Activated naive CD4-positive, alpha-beta T cell treated with anti-CD3 and anti-CD28 coated beads for 36 hours (primary cell): ENCODE results near the gene CLSTN2. TPM values are rescaled to one million over a fixed set of nuclear protein-coding genes. Genes with fewer than 3 reads are reported as not detected.

Experiments used
- CTCF ChIA-PET: fragments of 350-600 bp; sonication (Branson Sonifier 250); formaldehyde crosslinking; loops from one replicate; lab custom pipeline; 2021; ENCODE audit warnings: antibody characterized with exemption; lab: Charles Lee
- DNase-seq: peaks from one replicate; pipeline ENCODE4 v3.0.0-alpha.2; 2020
- H3K27ac Mint-ChIP-seq: one replicate; pipeline ENCODE4 v1.8.0; 2021; ENCODE audit warnings: mild to moderate bottlenecking, mixed read lengths
- H3K27me3 Mint-ChIP-seq: one replicate; pipeline ENCODE4 v1.8.0; 2021; ENCODE audit warnings: low read depth, mixed read lengths
- H3K36me3 Mint-ChIP-seq: one replicate; pipeline ENCODE4 v1.8.0; 2021; ENCODE audit warnings: low read depth, mixed read lengths
- H3K4me1 Mint-ChIP-seq: one replicate; pipeline ENCODE4 v1.8.0; 2021; ENCODE audit warnings: low read depth, mixed read lengths
- H3K4me3 Mint-ChIP-seq: one replicate; pipeline ENCODE4 v1.8.0; 2021; ENCODE audit warnings: mild to moderate bottlenecking, moderate library complexity, mixed read lengths
- H3K9me3 Mint-ChIP-seq: one replicate; pipeline ENCODE4 v1.8.0; 2021; ENCODE audit warnings: mixed read lengths
- intact Hi-C: fragments of 100-400 bp; cut with micrococcal nuclease; formaldehyde crosslinking; loops from one replicate; pipeline ENCODE4 v1.15.1; 2023
- total RNA-seq, 2 experiments: library from RNA; stranded (reverse); gene quantifications; one replicate each; pipeline ENCODE4 v1.2.3, GENCODE V29; 2021

CLSTN2 gene
- total RNA-seq, 2 experiments from 2014 or later: not detected

- Mint-ChIP-seq H3K9me3 (peaks cover 4% of the 10 kb centered on the region), H3K27ac (no peak overlapping the region)
- CTCF ChIA-PET: no interaction called here
Observed at GRCh38 chr3:139945942-139946341, 11.0 kb downstream of the CLSTN2 start.

GRCh38 chr3:139948467-139948866 lies 13.5 kb downstream of the CLSTN2 start:
- intact Hi-C loops: no loop called here
- H3K4me3 Mint-ChIP-seq: no peak overlapping the region
- no peak for DNase-seq
- peaks cover 4% of the 10 kb centered on the region for H3K9me3 Mint-ChIP-seq
- no peak overlapping the region for H3K27ac Mint-ChIP-seq
- peaks cover 2% of the 10 kb centered on the region for H3K4me1 Mint-ChIP-seq
- no peaks in the 10 kb centered on the region for H3K36me3 Mint-ChIP-seq
- CTCF ChIA-PET: interaction anchor here (1.2 kb wide), 1 partner anchor 11 kb away, joined by 3 read pairs; no protein-coding TSS in a partner anchor
- H3K27me3 Mint-ChIP-seq: no peaks in the 10 kb centered on the region

More at GRCh38 chr3:139945942-139946341, 11.0 kb downstream of the CLSTN2 start:
- Mint-ChIP-seq H3K4me3 (no peak overlapping the region), H3K36me3 (no peaks in the 10 kb centered on the region), H3K4me1 (peaks cover 2% of the 10 kb centered on the region), H3K27me3 (no peaks in the 10 kb centered on the region)
- intact Hi-C loops: no loop called here
- DNase-seq: no peak

DNA sequence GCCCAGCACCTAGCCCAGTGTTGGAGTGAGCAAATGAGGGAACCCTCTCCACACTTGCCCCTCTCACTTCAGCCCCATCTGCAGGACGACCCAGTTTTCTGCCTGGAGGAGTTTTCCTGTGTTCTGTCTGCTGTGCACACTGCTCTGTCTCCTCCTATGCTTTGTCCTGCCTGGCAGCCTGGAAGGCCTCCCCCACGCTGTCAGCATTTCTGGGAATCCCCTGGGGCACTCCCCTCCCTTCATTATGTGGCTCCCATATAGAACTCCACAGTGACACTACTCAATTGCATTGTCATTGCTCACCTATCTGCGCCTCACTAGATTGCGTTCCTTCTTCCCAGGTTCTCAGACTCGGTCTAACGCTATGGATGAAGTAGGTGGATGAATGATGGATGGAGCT lies 13.9 kb downstream of the CLSTN2 start:
- peaks cover 2% of the 10 kb centered on the region for H3K4me1 Mint-ChIP-seq
- peaks cover 4% of the 10 kb centered on the region for H3K9me3 Mint-ChIP-seq
- H3K27me3 Mint-ChIP-seq: no peaks in the 10 kb centered on the region
- H3K27ac Mint-ChIP-seq: no peak overlapping the region
- H3K36me3 Mint-ChIP-seq: no peaks in the 10 kb centered on the region
- intact Hi-C loops: no loop called here
- CTCF ChIA-PET: interaction anchor here (1.2 kb wide), 1 partner anchor 11 kb away, joined by 3 read pairs; no protein-coding TSS in a partner anchor
- DNase-seq: no peak
- H3K4me3 Mint-ChIP-seq: no peak overlapping the region

DNA sequence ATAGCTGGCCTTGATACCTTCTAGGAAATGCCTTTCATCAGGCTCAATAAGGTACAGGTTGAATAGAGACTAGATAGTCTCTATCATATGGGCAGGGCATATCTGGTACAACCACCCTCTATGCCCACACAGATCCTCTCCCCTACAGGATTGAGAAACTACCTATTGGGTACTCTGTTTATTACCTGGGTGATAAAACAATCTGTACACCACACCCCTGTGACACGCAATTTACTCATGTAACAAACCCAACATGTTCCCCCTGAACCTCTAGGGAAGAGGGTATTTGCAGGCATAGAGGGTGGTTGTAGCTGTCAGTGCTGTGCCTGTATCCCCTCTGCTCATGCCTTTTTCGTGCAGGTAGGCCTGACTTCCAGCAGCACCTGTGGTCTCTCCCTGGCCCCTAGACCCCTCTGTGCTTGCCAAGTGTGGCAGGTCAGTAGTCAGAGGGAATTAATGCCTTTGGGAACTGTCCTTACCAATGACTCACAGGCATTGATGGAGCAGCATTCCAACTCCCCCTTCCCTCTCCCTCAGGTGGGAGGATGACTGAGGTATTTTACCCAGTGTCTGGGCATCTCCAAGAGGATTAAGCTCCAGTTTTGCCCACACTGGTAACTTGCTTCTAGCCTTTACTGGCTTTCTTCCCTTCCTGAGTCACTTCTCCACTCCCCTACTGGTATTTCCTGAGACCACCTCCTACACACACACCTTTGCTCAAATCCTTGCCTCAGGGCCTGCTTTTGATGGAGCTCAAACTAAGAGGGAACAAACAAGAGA lies 18.3 kb downstream of the CLSTN2 start:
- Mint-ChIP-seq H3K36me3 (no peaks in the 10 kb centered on the region), H3K27me3 (no peaks in the 10 kb centered on the region), H3K4me3 (no peak overlapping the region), H3K4me1 (peaks cover 2% of the 10 kb centered on the region), H3K27ac (no peak overlapping the region), H3K9me3 (peaks cover 4% of the 10 kb centered on the region)
- intact Hi-C loops: no loop called here
- CTCF ChIA-PET: no interaction called here
- DNase-seq: no peak

DNA sequence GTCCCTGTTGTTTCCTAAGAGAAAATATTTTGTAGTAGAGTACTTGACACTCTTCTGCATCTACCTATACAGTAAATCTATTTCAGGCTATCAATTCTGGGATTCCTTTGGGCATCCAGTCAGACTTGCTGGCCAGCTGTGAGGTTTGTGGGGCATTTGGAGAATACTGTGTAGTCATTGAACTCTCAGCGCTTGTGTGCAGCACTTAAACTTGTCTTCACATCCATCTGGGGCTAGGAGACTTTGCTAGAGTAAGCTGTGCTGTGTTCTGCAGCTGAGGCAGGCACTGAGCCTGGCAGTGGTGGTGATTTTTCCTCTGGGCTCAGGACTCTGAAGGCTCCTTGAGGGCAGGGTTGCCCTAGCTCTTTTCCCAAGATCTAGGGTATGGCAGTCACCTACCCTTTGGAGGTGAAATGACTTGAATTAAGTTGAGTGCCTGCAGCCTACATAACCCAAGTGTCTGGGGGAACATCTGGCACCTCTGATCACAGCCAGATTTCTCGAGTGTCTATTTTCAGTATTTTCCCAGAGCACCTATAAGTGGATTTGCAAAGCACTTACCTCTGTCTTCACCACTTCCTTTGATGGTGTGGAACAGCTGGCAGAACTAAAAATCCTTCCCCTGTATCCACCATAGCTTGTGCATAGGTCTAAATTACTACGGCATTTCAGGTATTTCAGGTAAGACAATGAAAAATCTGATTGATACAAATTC lies 19.3 kb downstream of the CLSTN2 start:
- H3K36me3 Mint-ChIP-seq: no peaks in the 10 kb centered on the region
- H3K4me1 Mint-ChIP-seq: no peaks in the 10 kb centered on the region
- intact Hi-C loops: no loop called here
- no peak overlapping the region for H3K4me3 Mint-ChIP-seq
- H3K27me3 Mint-ChIP-seq: no peaks in the 10 kb centered on the region
- CTCF ChIA-PET: no interaction called here
- H3K9me3 Mint-ChIP-seq: peaks cover under 1% of the 10 kb centered on the region
- no peak for DNase-seq
- H3K27ac Mint-ChIP-seq: no peak overlapping the region

DNA sequence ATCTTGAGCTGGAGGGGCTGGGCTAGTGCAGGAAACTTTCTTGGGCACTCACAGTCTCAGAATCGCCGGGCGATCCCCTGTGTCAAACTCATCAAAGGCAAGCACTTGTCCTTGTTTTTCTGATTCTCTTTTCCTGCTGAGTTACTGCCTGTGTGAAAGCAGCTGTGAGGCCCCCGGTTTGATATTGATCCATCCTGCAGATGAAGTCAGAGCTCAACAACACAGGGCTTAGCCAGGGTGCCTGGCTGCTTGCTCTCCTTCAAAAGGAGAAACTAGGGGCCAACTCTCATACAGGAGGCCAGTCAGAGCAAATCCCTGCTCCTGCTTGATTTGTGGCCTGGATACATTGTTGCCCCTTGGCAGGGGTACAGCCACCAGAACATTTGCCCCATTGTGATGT lies 22.9 kb downstream of the CLSTN2 start:
- intact Hi-C loops: no loop called here
- Mint-ChIP-seq H3K27me3 (no peaks in the 10 kb centered on the region), H3K4me3 (no peak overlapping the region), H3K9me3 (no peaks in the 10 kb centered on the region), H3K4me1 (no peaks in the 10 kb centered on the region), H3K36me3 (no peaks in the 10 kb centered on the region), H3K27ac (no peak overlapping the region)
- DNase-seq: no peak
- CTCF ChIA-PET: interaction anchor here (1.4 kb wide), 1 partner anchor 20 kb away, joined by 3 read pairs; no protein-coding TSS in a partner anchor

GRCh38 chr3:139969386-139969785 lies 34.4 kb downstream of the CLSTN2 start:
- Mint-ChIP-seq H3K27ac (no peak overlapping the region), H3K4me3 (no peak overlapping the region), H3K36me3 (no peaks in the 10 kb centered on the region), H3K27me3 (peaks cover 8% of the 10 kb centered on the region), H3K9me3 (no peaks in the 10 kb centered on the region), H3K4me1 (no peaks in the 10 kb centered on the region)
- intact Hi-C loops: no loop called here
- DNase-seq: no peak
- CTCF ChIA-PET: no interaction called here

GRCh38 chr3:139970526-139970925 lies 35.5 kb downstream of the CLSTN2 start:
- no peaks in the 10 kb centered on the region for H3K36me3 Mint-ChIP-seq
- no peaks in the 10 kb centered on the region for H3K4me1 Mint-ChIP-seq
- H3K9me3 Mint-ChIP-seq: no peaks in the 10 kb centered on the region
- no peak overlapping the region for H3K27ac Mint-ChIP-seq
- CTCF ChIA-PET: no interaction called here
- no peak overlapping the region for H3K4me3 Mint-ChIP-seq
- intact Hi-C loops: no loop called here
- peaks cover 8% of the 10 kb centered on the region for H3K27me3 Mint-ChIP-seq
- no peak for DNase-seq

- Mint-ChIP-seq H3K27ac (no peak overlapping the region), H3K36me3 (no peaks in the 10 kb centered on the region), H3K4me1 (no peaks in the 10 kb centered on the region), H3K4me3 (no peak overlapping the region), H3K9me3 (no peaks in the 10 kb centered on the region), H3K27me3 (peaks cover 4% of the 10 kb centered on the region)
- DNase-seq: no peak
- CTCF ChIA-PET: no interaction called here
- intact Hi-C loops: no loop called here
Observed at GRCh38 chr3:139974809-139975425, 39.9 kb downstream of the CLSTN2 start.

GRCh38 chr3:139975594-139976365 lies 40.8 kb downstream of the CLSTN2 start:
- peaks cover 4% of the 10 kb centered on the region for H3K27me3 Mint-ChIP-seq
- H3K4me1 Mint-ChIP-seq: no peaks in the 10 kb centered on the region
- no peaks in the 10 kb centered on the region for H3K36me3 Mint-ChIP-seq
- CTCF ChIA-PET: no interaction called here
- DNase-seq: no peak
- no peak overlapping the region for H3K27ac Mint-ChIP-seq
- no peaks in the 10 kb centered on the region for H3K9me3 Mint-ChIP-seq
- no peak overlapping the region for H3K4me3 Mint-ChIP-seq
- intact Hi-C loops: no loop called here

DNA sequence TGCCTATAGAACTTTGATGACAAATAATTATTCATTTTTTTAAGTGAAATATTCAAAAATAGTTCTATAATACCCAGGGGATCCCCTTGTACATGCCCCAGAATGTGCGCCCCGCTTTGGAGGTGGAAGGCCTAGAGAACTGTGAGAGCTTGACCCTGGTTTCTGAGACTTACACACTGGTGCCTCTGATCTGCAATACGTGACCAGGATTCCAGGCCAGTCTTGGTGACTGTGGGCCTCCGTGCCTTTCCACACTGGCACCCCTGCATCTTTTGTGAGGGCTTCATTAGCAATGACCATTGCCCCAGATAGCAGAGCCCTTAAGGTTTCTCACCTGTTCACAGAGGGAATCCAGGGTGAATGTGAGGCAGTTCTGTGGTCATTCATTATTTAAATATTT lies 44.0 kb downstream of the CLSTN2 start:
- Mint-ChIP-seq H3K36me3 (no peaks in the 10 kb centered on the region), H3K4me3 (no peak overlapping the region), H3K4me1 (no peaks in the 10 kb centered on the region), H3K27me3 (no peaks in the 10 kb centered on the region), H3K27ac (no peak overlapping the region), H3K9me3 (no peaks in the 10 kb centered on the region)
- intact Hi-C loops: no loop called here
- no peak for DNase-seq
- CTCF ChIA-PET: no interaction called here

GRCh38 chr3:139979991-139980390 lies 45.0 kb downstream of the CLSTN2 start:
- H3K4me3 Mint-ChIP-seq: no peak overlapping the region
- intact Hi-C loops: no loop called here
- no peaks in the 10 kb centered on the region for H3K9me3 Mint-ChIP-seq
- H3K27ac Mint-ChIP-seq: no peak overlapping the region
- no peaks in the 10 kb centered on the region for H3K4me1 Mint-ChIP-seq
- CTCF ChIA-PET: no interaction called here
- H3K27me3 Mint-ChIP-seq: peaks cover 3% of the 10 kb centered on the region
- DNase-seq: no peak
- H3K36me3 Mint-ChIP-seq: no peaks in the 10 kb centered on the region
